COLO668 (cell line): ENCODE measurements around the gene GMCL2.

ENCODE experiments used
- DNase-seq: peaks from one replicate; lab custom pipeline; 2025; ENCODE audit not compliant: unreplicated experiment; lab: John Stamatoyannopoulos, UW

Gene GMCL2

GRCh38 chr5:178145965-178146820 lies 41.0 kb downstream of the GMCL2 start:
- peak; percentile 60 for DNase-seq

- no peak for DNase-seq
Observed at GRCh38 chr5:178143901-178144300, 43.3 kb downstream of the GMCL2 start.

- DNase-seq, result no peak
Observed at GRCh38 chr5:178143246-178143645, 43.9 kb downstream of the GMCL2 start.

GRCh38 chr5:178142642-178143041 lies 44.5 kb downstream of the GMCL2 start:
- DNase-seq, result no peak

- no peak for DNase-seq
Observed at GRCh38 chr5:178141550-178141949, 45.6 kb downstream of the GMCL2 start.

GRCh38 chr5:178137991-178138390 lies 49.2 kb downstream of the GMCL2 start:
- DNase-seq, result no peak

- DNase-seq, result no peak
Observed at GRCh38 chr5:178136990-178137389, 50.2 kb downstream of the GMCL2 start.
